ENCODE results near the gene S100A11.

- TF ChIP-seq, protein P1, sequence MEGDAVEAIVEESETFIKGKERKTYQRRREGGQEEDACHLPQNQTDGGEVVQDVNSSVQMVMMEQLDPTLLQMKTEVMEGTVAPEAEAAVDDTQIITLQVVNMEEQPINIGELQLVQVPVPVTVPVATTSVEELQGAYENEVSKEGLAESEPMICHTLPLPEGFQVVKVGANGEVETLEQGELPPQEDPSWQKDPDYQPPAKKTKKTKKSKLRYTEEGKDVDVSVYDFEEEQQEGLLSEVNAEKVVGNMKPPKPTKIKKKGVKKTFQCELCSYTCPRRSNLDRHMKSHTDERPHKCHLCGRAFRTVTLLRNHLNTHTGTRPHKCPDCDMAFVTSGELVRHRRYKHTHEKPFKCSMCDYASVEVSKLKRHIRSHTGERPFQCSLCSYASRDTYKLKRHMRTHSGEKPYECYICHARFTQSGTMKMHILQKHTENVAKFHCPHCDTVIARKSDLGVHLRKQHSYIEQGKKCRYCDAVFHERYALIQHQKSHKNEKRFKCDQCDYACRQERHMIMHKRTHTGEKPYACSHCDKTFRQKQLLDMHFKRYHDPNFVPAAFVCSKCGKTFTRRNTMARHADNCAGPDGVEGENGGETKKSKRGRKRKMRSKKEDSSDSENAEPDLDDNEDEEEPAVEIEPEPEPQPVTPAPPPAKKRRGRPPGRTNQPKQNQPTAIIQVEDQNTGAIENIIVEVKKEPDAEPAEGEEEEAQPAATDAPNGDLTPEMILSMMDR (IDR thresholded peaks at IDR 0.05): no peak
- no peak for TF ChIP-seq POLR2AphosphoS5 (IDR thresholded peaks at IDR 0.05)
These were observed 12.6 kb downstream of the S100A11 start for GRCh38 chr1:152024223-152024622.

Measured in gastroesophageal sphincter (tissue), 3 donors.